NCI-H446 treated with DMSO at 0.1 percent for 48 hours (cell line): Measurements from ENCODE around the gene DPYD.

Experiments used
- DNase-seq: peaks from one replicate; lab custom pipeline; 2025; lab: John Stamatoyannopoulos, UW

The DPYD gene

GRCh38 chr1:97906567-97907241 lies 14.1 kb downstream of the DPYD start:
- DNase-seq, result no peak

DNA sequence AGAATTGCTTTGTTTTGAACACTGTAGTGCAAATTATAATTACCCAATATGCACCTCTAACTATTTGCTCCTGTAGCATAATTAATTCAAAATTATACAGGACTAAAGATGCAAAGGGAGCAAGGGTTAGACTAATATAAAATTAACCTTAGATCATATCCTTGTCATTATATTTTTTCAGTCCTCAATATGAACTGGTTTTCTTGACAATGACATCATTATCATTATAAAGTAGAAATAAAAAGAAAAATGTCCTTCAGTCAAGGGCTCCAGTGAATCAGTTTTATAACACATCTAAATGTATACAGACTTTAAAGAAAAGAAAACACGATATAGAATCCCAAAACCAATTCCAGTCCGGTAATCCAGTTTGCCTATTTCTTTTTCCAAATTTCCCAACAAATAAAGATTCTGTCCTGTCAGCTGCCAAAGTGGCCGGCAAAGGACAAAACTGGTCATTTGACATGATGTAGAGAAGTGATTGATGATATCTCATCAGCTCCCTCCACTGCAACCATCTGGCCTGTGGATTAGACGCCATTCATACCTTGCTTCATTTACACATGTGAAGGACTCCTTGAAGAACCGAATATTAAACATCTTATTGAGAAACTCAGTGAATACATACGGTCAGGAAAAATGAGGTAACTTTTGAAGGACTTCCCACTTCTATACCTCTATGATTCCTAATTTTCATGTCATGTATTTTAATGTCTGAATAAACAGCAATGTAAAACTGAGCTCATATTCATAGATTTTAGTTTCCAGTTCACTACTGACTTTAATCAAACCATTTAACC lies 15.5 kb downstream of the DPYD start:
- DNase-seq, result peak; percentile 67

- DNase-seq, result no peak
Measured at GRCh38 chr1:97904534-97904933, 16.3 kb downstream of the DPYD start.

GRCh38 chr1:97903626-97904025 lies 17.2 kb downstream of the DPYD start:
- peak; percentile 70 for DNase-seq

DNA sequence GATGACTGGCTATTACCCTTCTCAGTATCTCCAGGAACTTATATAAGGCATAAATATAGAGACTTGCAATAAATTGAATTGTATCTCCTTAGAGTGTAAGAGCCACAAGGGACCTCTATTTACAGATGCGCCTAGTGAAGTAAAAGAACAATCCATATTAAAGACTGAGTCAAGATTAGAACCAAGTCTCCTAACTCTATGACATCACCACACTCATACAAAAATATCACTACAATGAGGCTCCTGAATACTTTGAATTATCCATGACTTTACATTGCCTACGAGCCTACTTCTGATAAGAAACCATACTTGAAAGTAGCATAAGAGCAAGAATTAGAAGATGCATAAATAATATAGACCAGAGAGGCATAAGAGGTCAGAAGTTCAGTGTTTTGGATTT lies 18.8 kb downstream of the DPYD start:
- DNase-seq, result no peak

DNA sequence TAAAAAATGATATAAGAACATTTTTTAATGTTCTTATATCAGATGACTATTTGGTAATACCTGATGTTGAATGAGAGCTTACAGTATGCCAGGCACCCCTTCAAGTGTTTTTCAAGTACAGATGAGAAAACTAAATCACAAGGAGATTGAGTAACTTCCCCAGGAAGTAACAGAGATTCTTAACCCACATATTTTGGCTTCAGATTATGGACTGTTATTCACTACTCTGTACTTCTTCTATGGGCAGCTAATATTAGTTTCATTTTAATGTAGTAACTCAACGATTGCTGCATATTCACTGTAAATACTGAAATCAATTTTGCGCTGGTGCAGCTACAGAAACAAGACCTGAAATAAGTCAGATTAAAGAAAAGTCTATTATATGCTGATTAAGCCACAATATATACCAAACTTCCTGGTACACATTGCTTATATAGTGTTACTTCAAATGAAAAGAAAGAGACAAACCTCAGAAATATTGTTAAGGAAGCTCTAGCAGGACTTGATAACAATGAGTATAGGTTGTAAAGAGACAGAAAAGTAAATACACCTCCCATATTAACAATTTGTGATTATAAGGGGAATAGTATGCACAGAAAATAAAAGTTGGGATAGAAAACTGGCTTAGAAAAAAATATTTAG lies 19.7 kb downstream of the DPYD start:
- DNase-seq, result no peak

DNA sequence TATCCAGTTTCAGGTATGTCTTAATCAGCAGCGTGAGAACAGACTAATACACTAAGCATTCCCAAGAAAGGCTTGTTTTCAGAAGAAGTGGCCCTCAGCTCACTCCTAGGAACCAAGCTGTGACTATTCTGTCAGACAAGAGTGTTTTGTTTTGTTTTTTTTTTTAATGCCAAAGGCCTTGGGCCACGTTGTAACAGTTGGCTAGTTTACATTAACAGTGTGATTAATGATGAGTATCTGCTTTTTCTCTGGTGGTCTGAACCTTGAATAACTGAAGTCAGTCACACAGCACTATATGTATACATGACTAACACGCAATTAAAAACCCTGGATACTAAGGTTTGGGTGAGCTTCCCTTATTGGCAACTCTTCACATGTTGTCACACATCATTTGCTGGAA lies 21.9 kb downstream of the DPYD start:
- no peak for DNase-seq

GRCh38 chr1:97895278-97895677 lies 25.6 kb downstream of the DPYD start:
- DNase-seq, result no peak

GRCh38 chr1:97893844-97894243 lies 27.0 kb downstream of the DPYD start:
- DNase-seq, result no peak

DNA sequence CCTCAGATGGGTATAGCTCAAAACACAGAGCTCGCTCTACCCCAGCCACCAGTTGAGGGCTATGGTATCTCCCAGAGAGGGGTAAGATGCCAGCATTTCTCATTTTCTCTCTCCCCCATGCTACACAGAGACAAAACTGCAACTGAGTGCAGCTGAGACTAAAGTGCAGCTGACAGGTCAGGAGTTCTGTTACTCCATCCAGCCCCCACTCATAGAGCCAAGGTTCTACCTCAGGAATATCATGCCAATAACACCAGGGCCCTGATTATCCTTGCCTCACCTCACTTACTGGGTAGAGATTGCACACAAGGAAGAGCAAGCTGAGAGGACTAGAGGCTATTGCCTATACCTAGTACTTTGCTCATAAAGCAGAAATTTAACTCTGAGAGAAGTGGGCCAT lies 34.6 kb downstream of the DPYD start:
- DNase-seq, result no peak

- DNase-seq, result no peak
Measured at GRCh38 chr1:97883823-97884222, 37.0 kb downstream of the DPYD start.

GRCh38 chr1:97877307-97877706 lies 43.5 kb downstream of the DPYD start:
- DNase-seq, result no peak

GRCh38 chr1:97875996-97876395 lies 44.8 kb downstream of the DPYD start:
- DNase-seq, result no peak

- DNase-seq, result no peak
Measured at GRCh38 chr1:97870589-97870988, 50.2 kb downstream of the DPYD start.

- no peak for DNase-seq
Measured at GRCh38 chr1:97869441-97869840, 51.4 kb downstream of the DPYD start.

DNA sequence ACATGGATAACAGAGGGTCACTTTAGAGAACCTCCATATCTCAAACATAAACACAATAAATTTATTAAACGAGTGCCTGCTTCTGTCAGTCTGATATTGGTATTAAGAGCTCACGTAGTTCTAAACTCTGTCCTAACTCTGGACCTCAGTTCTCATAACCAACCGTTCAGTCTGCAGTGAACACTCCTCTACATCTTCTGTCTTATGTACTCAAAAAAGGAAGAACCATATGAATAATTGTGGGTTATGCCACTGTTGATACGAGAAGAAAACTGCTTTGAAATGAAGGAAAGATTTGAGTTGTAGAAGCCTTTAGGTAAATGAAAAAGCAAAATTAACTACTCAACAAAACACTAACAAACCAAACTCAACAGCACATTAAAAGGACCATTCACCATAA lies 53.7 kb downstream of the DPYD start:
- no peak for DNase-seq

DNA sequence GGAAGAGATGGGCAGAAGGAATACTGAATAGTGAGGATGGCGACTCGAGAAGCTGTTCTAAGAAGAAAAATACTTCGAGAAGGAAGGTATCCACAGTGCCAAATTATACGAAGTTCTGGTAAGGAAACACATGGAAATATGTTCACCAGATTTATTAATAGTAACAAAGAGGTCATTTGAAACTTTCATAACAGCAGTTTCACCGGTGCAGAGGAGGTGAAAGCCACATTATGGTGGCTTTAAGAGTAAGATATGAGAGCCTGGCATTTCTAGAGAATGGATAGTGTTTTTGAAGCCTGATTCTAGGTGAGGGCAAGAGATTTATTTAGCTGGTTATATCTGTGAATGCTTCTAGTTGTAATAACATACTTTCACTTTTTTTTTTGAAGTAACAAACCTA lies 56.2 kb downstream of the DPYD start:
- DNase-seq, result no peak

GRCh38 chr1:97853221-97853620 lies 67.6 kb downstream of the DPYD start:
- no peak for DNase-seq

DNA sequence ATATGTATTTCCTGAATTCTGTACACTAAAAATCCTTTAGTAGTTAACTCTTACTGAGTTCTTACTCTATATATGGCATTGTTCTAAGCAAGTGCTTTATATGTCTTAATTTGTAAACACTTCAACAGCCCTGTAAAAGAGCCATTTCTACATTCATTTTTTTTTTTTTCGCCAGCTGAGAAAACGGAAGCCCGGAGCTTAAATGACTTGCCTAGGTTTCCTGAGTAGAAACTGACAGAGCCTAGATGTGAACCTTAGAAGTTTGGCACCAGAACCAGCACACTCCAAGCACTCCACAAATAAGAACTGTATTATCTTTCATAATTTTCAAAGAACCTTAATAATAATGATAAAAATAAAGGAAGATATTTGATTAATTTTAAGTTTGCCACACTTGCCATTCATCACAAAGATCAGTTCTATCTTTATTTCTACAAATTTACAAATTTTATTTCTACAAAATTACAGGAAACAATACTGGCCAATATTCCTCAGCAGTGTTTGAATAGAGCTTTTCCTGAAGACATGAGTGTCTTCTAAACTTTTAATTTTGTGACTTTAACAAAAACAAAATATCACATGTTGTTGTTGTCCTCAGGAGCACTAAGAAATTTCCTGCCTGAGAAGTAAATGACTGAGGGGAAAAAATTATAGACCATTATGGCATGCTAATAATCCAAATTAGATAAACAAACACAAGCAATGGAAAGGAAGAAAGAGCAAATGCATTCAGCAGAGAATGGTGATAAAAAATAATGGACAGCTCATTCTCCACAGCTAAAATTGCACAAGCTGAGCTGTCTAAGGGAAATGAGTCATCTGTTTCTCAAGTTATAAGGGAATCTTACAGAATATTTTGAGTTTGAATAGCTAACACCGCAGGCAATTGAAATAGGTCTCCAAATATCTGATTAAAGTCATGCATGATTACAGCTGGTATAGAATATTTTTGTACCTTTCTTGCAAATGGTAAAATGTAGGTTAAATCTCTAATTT lies 71.2 kb downstream of the DPYD start:
- peak; percentile 54 for DNase-seq

GRCh38 chr1:97845805-97846204 lies 75.0 kb downstream of the DPYD start:
- DNase-seq, result no peak

- no peak for DNase-seq
Measured at GRCh38 chr1:97844552-97845089, 76.2 kb downstream of the DPYD start.

GRCh38 chr1:97841338-97841737 lies 79.5 kb downstream of the DPYD start:
- DNase-seq, result no peak
